Activated CD8-positive, alpha-beta memory T cell treated with anti-CD3 and anti-CD28 coated beads for 24 hours (primary cell): ENCODE results near the gene PON1.

Source experiments
- DNase-seq: peaks from one replicate; pipeline ENCODE4 v3.0.0-alpha.2; 2020

Gene PON1

DNA sequence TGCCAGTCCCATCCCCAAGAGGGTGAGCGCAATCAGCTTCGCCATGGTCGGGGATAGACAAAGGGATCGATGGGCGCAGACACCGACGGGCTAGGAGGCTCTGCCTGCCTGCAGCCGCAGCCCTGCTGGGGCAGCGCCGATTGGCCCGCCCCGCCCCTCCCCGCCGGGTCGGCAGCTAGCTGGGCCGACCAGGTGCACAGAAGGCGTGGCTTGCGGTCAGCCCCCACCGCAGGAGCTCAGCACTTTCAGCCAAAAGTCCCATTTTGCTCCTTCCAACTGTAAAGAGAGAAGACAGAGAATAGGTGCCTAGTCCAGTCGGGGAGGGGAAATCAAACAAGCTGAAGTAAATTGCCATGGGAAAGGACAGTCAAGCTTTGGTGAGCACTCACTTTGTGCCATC, at the start of gene PON1:
Gene PON1, minus strand, starts transcription at position 102 of the 400 bp plus-strand sequence. Its CDS starts 57 bp downstream, at position 45.
- DNase-seq = no peak

DNA sequence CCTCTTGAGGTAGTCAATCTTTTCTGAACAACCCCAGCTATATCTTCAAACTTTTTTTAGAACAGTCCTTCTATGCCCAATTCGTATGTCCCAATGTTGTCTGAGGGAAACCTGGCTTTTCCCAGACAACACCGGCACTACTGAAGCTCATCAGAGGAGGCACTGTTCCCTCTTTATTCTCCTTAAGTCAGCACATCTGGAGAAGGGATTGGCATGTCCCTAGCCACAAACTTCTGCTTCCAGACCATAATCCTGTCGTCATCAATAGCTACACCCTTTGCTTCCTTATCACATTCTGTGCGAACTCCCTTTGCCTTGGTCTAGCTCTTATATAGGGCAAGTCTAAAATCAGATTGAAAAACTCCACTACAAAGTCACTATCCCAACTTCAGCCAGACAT, 49.0 kb upstream of the PON1 start:
- no peak for DNase-seq

DNA sequence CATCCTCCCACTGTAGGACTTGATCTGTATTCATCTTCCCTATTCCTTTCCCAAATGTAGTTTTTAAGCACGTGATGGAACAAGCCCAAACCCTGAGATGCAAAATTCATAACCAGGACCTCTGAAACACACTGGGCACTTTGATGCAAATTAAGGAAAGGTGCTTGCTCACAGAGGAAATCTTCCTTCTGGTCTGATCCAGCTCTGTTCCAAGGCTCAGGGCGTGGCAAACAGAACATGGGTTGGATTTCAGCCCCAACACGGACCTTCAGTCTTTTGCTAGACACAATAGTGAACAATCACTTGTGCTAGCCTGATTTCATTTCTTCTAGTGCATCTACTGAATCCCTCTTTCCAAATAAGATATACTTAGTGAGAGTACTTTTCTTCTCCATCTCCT, 43.9 kb upstream of the PON1 start:
- DNase-seq = no peak

- no peak for DNase-seq
Observed at GRCh38 chr7:95367606-95368005, 43.3 kb upstream of the PON1 start.

- DNase-seq = no peak
Observed at GRCh38 chr7:95365151-95365550, 40.8 kb upstream of the PON1 start.

- no peak for DNase-seq
Observed at GRCh38 chr7:95357623-95358022, 33.3 kb upstream of the PON1 start.

- DNase-seq = no peak
Observed at GRCh38 chr7:95342642-95343307, 18.4 kb upstream of the PON1 start.

DNA sequence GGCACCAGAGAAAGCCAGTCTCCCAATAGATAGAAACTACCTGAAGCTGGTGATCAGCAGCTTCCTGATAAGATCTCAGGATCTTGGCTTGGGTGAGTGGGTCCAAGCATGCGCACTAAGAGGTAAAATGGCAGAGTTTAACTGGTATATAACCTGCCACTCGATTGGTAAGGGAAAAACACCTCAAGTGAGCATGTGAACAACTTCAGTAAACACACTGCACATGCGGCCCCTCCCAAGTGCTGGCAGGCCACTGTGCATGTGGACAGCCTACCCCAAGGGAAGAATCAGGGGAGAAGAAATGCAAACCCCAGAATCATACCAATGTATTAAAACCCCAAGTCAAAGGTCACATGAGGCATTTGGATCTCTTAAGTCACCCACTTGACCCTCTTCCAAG, 17.7 kb upstream of the PON1 start:
- no peak for DNase-seq

GRCh38 chr7:95340491-95340890, 16.2 kb upstream of the PON1 start:
- no peak for DNase-seq

DNA sequence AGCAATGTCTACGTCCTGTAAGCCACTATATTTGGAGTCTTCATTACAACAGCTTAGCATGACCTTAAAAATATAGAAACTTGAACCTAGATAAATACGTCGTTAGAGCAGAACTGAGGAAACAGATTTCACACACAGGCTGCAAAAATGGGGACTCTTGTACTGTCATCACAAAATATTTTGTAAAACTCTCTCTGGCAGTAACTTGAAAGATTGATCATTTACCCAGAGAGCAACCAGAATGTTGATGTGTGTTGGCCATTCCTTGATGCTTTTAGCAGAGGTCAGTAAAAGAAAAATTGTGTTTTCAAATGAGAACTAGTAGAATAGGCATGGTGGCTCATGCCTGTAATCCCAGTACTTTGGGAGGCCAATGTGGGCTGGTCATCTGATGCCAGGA, 14.5 kb upstream of the PON1 start:
- DNase-seq = no peak

GRCh38 chr7:95335093-95335492, 10.8 kb upstream of the PON1 start:
- DNase-seq = no peak

GRCh38 chr7:95334447-95334846, 10.1 kb upstream of the PON1 start:
- no peak for DNase-seq

DNA sequence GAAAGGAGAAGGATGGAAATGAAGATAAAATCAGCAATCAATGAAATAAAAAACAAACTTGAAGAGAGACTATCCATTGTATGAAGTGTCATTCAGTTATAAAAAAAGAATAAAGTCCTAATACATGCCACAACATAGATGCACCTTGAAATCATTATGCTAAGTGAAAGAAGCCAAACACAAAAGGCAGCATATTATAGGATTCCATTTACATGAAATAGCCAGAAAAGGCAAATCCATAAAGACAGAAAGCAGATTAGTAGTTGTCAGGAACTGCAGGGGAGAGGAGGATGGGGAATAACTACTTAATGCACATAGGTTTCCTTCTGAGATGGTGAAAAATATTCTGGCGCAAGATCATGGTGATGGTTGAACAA, 6.6 kb upstream of the PON1 start:
- no peak for DNase-seq

- no peak for DNase-seq
Observed at GRCh38 chr7:95330204-95330960, 6.0 kb upstream of the PON1 start.

DNA sequence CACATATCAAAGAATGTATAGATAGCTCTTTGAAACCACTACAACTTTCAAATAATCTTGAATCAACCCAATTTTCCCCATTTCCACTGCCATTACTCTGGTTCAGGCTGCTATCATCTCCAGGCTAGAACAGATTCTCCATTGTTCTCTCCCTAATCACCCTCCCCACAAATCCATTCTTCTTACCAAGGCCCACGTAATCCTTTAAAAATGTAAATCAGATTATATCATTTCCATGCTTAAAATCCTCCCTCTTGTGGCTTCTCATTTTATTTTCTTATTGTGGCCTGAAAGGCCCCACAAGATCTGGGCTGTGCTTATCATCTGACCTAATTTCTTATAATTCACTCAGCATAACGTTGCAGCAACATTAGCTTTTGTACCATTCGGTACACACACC, 3.0 kb upstream of the PON1 start:
- DNase-seq = no peak

DNA sequence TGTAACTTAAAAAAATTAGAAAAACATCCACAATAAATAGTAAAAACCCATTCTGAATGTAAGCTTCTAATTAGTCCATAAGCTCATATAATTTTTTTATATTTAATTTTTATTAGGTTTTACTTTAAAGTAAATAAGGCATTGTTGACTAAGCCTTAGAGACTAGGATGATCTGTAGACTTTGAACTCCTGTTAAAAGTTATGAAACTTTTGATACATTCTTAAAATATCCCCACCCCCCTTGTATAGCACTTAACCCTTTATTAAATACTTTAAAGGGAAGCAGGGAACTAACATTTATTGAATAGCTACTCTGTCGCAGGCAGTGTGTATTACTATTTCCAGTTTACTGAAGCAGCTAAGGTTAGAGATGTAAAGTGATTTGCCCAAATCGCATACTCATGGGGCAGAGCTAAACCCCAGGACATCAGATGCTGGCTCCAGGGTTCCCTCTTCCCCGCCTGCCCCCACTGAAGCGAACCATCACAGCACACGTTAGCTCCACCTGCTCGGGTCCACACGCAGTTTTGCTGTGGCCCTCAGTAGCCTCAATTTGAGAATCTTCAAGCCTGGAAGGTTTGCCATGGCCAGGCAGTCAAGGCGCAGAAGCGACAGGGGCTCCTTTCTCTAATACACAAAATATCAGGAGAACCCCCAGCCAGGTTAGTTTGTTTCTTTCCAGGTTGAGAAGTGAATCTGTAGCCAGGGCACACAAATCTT, 762 bp downstream of the PON1 start:
- DNase-seq = no peak

DNA sequence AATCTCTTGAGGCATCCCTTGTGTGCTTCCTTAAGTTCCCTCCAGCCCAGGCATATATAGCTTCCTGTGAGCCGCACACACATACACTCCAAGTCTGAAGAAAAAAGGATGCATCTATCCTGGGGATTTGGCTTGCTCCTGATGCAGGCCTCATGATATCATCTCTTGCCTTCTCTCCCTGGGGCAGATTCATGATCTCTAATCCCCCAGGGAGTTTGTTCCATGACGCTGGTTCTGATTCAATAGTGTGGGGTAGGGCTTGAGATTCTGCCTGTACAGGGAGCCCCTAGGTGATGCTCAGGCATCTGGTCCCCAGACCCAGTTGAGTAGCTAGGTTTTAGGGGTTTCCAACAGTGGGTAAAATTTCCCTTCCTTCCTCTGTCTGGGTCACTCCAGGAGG, 1.5 kb downstream of the PON1 start:
- no peak for DNase-seq

DNA sequence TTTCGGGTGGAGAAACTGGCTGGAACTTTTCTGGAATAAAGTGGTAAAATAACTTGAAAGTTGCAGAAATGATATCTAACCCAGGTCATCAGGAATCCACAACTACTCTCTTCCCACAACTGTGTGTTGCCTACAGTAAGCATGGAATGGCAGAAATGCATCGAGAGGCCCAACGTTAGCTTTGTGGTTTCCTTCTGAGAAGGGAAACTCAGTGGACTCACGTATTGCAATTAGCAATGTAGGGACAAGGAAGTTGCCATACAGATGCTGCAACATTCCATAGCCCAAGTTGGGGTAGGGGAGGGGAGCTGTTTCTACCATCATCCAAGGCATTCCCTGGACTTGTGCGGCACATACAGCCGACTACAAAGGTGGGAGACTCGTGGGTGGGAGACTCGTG, 1.9 kb downstream of the PON1 start:
- DNase-seq = no peak

- no peak for DNase-seq
Observed at GRCh38 chr7:95321720-95322119, 2.6 kb downstream of the PON1 start.

- DNase-seq = no peak
Observed at GRCh38 chr7:95320651-95321050, 3.7 kb downstream of the PON1 start.

GRCh38 chr7:95319570-95319969, 4.8 kb downstream of the PON1 start:
- no peak for DNase-seq

GRCh38 chr7:95318501-95319100, 5.7 kb downstream of the PON1 start:
- DNase-seq = no peak

DNA sequence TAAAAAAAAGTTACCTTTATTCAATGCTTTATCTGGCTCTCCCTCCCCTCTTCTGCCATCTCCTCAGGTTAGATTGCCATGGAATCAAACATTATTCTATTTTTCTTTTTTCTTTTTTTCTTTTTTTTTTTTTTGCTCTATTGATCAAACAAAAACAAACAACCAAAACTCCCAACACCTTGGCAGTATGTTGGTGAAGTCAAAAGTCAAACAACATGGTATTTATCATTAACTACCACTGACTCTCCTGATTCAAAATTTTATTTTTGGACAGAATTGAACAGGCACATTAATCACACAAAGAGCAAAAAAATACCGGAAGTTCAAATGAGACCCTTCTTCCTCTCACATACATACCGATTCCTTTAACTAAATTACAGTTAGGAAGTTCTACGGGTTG, 6.4 kb downstream of the PON1 start:
- no peak for DNase-seq

- DNase-seq = no peak
Observed at GRCh38 chr7:95317546-95317945, 6.8 kb downstream of the PON1 start.
